ENCODE measurements around the gene N4BP2L1.
"Not testable (repeated sequence)": the region's sequence is repeated elsewhere in the genome, so short reads cannot be mapped to it uniquely, and the experiment has no call there.

N4BP2L1 gene

GRCh38 chr13:32370805-32371204 lies 57.1 kb downstream of the N4BP2L1 start:
- H3K27ac ChIP-seq = no peak overlapping the region
- TF ChIP-seq ZFX (IDR thresholded peaks at IDR 0.05) (no peak), CTCF (conservative IDR thresholded peaks at IDR 0.05) (no peak)

- TF ChIP-seq ZFX (IDR thresholded peaks at IDR 0.05) = no peak
- TF ChIP-seq CTCF (conservative IDR thresholded peaks at IDR 0.05) = no peak
- no peak overlapping the region for H3K27ac ChIP-seq
These were observed 65.4 kb downstream of the N4BP2L1 start for GRCh38 chr13:32362574-32362973.

GRCh38 chr13:32355935-32356334 lies 72.0 kb downstream of the N4BP2L1 start:
- H3K27ac ChIP-seq = not testable (repeated sequence)

- TF ChIP-seq ZFX (IDR thresholded peaks at IDR 0.05) (no peak), CTCF (conservative IDR thresholded peaks at IDR 0.05) (no peak)
- H3K27ac ChIP-seq = no peak overlapping the region
These were observed 73.9 kb downstream of the N4BP2L1 start for GRCh38 chr13:32354040-32354439.

- H3K27ac ChIP-seq = not testable (repeated sequence)
These were observed 77.0 kb downstream of the N4BP2L1 start for GRCh38 chr13:32350839-32351441.
